HepG2 (cell line): Measurements from ENCODE around the gene PLA2G12B. TPM values are rescaled to one million over a fixed set of nuclear protein-coding genes. Genes with fewer than 3 reads are reported as not detected.

Source experiments
- ATAC-seq: fragments of 200-7000 bp; cut with Tn5 transposase; 3 replicates; pipeline ENCODE4 v1.9.1; 2020; ENCODE audit warnings: mild to moderate bottlenecking, moderate library complexity
- BruUV-seq: library from RNA; stranded (reverse); fragments of 400-500 nt; replicated peaks from 2 replicates; lab custom pipeline; 2021; lab: Mats Ljungman, UMichigan
- CTCF ChIA-PET: fragments of 300-600 bp; formaldehyde crosslinking; extraction: SDS; loops from one replicate; lab custom pipeline; 2021; ENCODE audit warnings: low total read pairs, inconsistent platforms, low intra/inter-chr PET ratio; lab: Yijun Ruan, JAX
- POLR2A ChIA-PET: fragments of 350-600 bp; sonication (Branson Sonifier 250); formaldehyde crosslinking; loops from one replicate; lab custom pipeline; 2020; ENCODE audit warnings: antibody characterized with exemption, inconsistent platforms; lab: Yijun Ruan, JAX
- DNase-seq: peaks from one replicate; pipeline ENCODE4 v3.0.0-alpha.2; 2015; ENCODE audit warnings: low spot score
- FAIRE-seq: peaks from 3 replicates; lab custom pipeline; 2011; peaks lifted over from hg19 to GRCh38; lab: Jason Lieb, UNC
- H2AFZ ChIP-seq: one replicate; pipeline ENCODE4 v1.6.1; 2011; ENCODE audit warnings: low read length, inconsistent platforms
- H3K27ac ChIP-seq: fragments of 300-600 bp; 3 replicates; pipeline ENCODE4 v1.8.0; 2011; ENCODE audit warnings: mixed run types, mild to moderate bottlenecking, mixed read lengths, low read length, inconsistent platforms; ENCODE audit not compliant: insufficient read depth; ENCODE audit errors: extremely low read length
- H3K27me3 ChIP-seq, 2 experiments: fragments of 200-600 bp in 1 of 2; 2 replicates in 1 of 2; 3 replicates in 1 of 2; pipeline versions ENCODE4 v1.6.0 to v1.8.0; 2011; ENCODE audit warnings: low read length in 2 of 2, mild to moderate bottlenecking in 2 of 2, moderate library complexity in 2 of 2, inconsistent platforms in 1 of 2; ENCODE audit not compliant: insufficient read depth in 2 of 2, control insufficient read depth in 1 of 2
- H3K36me3 ChIP-seq, 2 experiments: fragments of 200-600 bp in 1 of 2; replicated peaks in 1 of 2; 2 replicates in 1 of 2; 3 replicates in 1 of 2; pipeline versions ENCODE4 v1.5.1 to v1.8.0; 2011; ENCODE audit warnings: low read length in 2 of 2, inconsistent platforms in 1 of 2; ENCODE audit not compliant: insufficient read depth in 2 of 2, control insufficient read depth in 1 of 2
- H3K4me1 ChIP-seq: 2 replicates; pipeline ENCODE4 v1.5.1; 2012; ENCODE audit warnings: low read length, inconsistent platforms; ENCODE audit not compliant: insufficient read depth
- H3K4me2 ChIP-seq: 2 replicates; pipeline ENCODE4 v1.6.0; 2011; ENCODE audit warnings: low read depth, low read length, inconsistent platforms
- H3K4me3 ChIP-seq, 3 experiments: fragments of 200-600 bp in 1 of 3; sonication (generic), shearing (Covaris generic) in 1 of 3; replicated peaks in 1 of 3; 2 replicates each; pipeline ENCODE4 v1.5.1; 2011 to 2016; ENCODE audit warnings: low read length in 3 of 3, inconsistent platforms in 2 of 3, low read depth in 2 of 3, mild to moderate bottlenecking in 2 of 3, control low read depth in 1 of 3, mixed read lengths in 1 of 3; ENCODE audit not compliant: insufficient read depth in 1 of 3
- H3K79me2 ChIP-seq: one replicate; pipeline ENCODE4 v1.6.1; 2011; ENCODE audit warnings: low read length, inconsistent platforms; ENCODE audit not compliant: insufficient read depth
- H3K9ac ChIP-seq: 2 replicates; pipeline ENCODE4 v1.6.0; 2011; ENCODE audit warnings: mild to moderate bottlenecking, low read depth, low read length, inconsistent platforms; ENCODE audit not compliant: insufficient read depth
- H3K9me3 ChIP-seq: 2 replicates; pipeline ENCODE4 v1.5.1; 2012; ENCODE audit warnings: mild to moderate bottlenecking, low read length
- H4K20me1 ChIP-seq: 2 replicates; pipeline ENCODE4 v1.6.0; 2011; ENCODE audit warnings: inconsistent platforms, mild to moderate bottlenecking, low read length, moderate library complexity; ENCODE audit not compliant: insufficient read depth
- ETS1 ChIP-seq: sonication (generic); formaldehyde crosslinking; IDR thresholded peaks from 2 replicates; pipeline ENCODE4 v1.4.0; 2020; ENCODE audit warnings: missing genetic modification reagents
- ETV5 ChIP-seq: IDR thresholded peaks from 2 replicates; pipeline ENCODE4 v1.6.1; 2018; ENCODE audit warnings: missing biosample characterization, missing genetic modification reagents, inconsistent platforms, borderline replicate concordance
- GATAD1 ChIP-seq: IDR thresholded peaks from 2 replicates; pipeline ENCODE4 v1.6.1; 2016; ENCODE audit warnings: missing genetic modification reagents, missing compliant biosample characterization
- JDP2 ChIP-seq: sonication (generic); formaldehyde crosslinking; IDR thresholded peaks from 2 replicates; pipeline ENCODE4 v1.8.1; 2022; ENCODE audit warnings: missing genetic modification reagents, borderline replicate concordance
- KLF11 ChIP-seq: IDR thresholded peaks from 2 replicates; pipeline ENCODE4 v1.6.1; 2016; ENCODE audit warnings: missing compliant biosample characterization
- MTF2 ChIP-seq: sonication (generic); formaldehyde crosslinking; IDR thresholded peaks from 2 replicates; pipeline ENCODE4 v1.5.0; 2020; ENCODE audit warnings: missing genetic modification reagents, borderline replicate concordance
- RARA ChIP-seq: IDR thresholded peaks from 2 replicates; pipeline ENCODE4 v1.6.1; 2016; ENCODE audit warnings: missing genetic modification reagents, missing compliant biosample characterization
- REL ChIP-seq: sonication (generic); formaldehyde crosslinking; conservative IDR thresholded peaks from 2 replicates; pipeline ENCODE4 v1.8.0; 2022; ENCODE audit warnings: mild to moderate bottlenecking, missing genetic modification reagents, moderate library complexity
- SMYD3 ChIP-seq: sonication (generic); formaldehyde crosslinking; IDR thresholded peaks from 2 replicates; pipeline ENCODE4 v1.8.1; 2023; ENCODE audit warnings: mild to moderate bottlenecking, missing genetic modification reagents
- ZFP36L2 ChIP-seq: sonication (generic); formaldehyde crosslinking; IDR thresholded peaks from 2 replicates; pipeline ENCODE4 v1.4.0; 2020; ENCODE audit warnings: missing genetic modification reagents
- ZNF296 ChIP-seq: sonication (generic); formaldehyde crosslinking; conservative IDR thresholded peaks from 2 replicates; pipeline ENCODE4 v1.5.0; 2020; ENCODE audit warnings: mild to moderate bottlenecking, missing genetic modification reagents
- ZNF44 ChIP-seq: sonication (generic); formaldehyde crosslinking; IDR thresholded peaks from 2 replicates; pipeline ENCODE4 v1.5.1; 2020; ENCODE audit warnings: mild to moderate bottlenecking, missing genetic modification reagents
- ZNF674 ChIP-seq: sonication (generic); formaldehyde crosslinking; IDR thresholded peaks from 2 replicates; pipeline ENCODE4 v1.5.0; 2020; ENCODE audit warnings: low read depth, mild to moderate bottlenecking, missing genetic modification reagents
- ZNF691 ChIP-seq: sonication (generic); formaldehyde crosslinking; IDR thresholded peaks from 2 replicates; pipeline ENCODE4 v1.4.0; 2020; ENCODE audit warnings: missing genetic modification reagents, low read depth, mild to moderate bottlenecking, borderline replicate concordance
- ZNF766 ChIP-seq: sonication (generic); formaldehyde crosslinking; IDR thresholded peaks from 2 replicates; pipeline ENCODE4 v1.5.0; 2020; ENCODE audit warnings: missing genetic modification reagents, borderline replicate concordance
- ZSCAN31 ChIP-seq: sonication (generic); formaldehyde crosslinking; IDR thresholded peaks from 2 replicates; pipeline ENCODE4 v1.5.0; 2020; ENCODE audit warnings: low read depth, mild to moderate bottlenecking, missing genetic modification reagents
- WGBS: methylation state at CpG from one replicate; pipeline ENCODE4 v1.1.6; 2017; ENCODE audit warnings: low lambda C conversion rate; 5-methylcytosine and 5-hydroxymethylcytosine counted together
- in situ Hi-C: cut with HindIII; loops from 2 replicates; pipeline ENCODE4 v1.10.0; 2017; ENCODE audit warnings: low pct_unique_long_range_greater_than_20kb; ENCODE audit not compliant: extremely low pct_ligation_motif_present
- intact Hi-C: fragments of 100-400 bp; cut with micrococcal nuclease; formaldehyde crosslinking; loops from one replicate; pipeline ENCODE4 v1.10.0; 2022; ENCODE audit not compliant: unreplicated experiment
- polyA plus RNA-seq, 8 experiments: library from polyadenylated mRNA; depleted of rRNA in 3 of 8; stranded (reverse) in 7 of 8; unstranded in 1 of 8; fragments of >200 nt; fragmentation: Illumina TruSeq in 4 of 8; extraction: Trizol in 4 of 8; gene quantifications; 2 replicates each; pipeline versions ENCODE4 v1.2.1 to v1.2.3, GENCODE V29; 2011 to 2016; ENCODE audit warnings: low read depth in 4 of 8, missing spikeins in 1 of 8, mixed read lengths in 1 of 8; ENCODE audit not compliant: insufficient read depth in 1 of 8
- total RNA-seq, 5 experiments: library from RNA; depleted of rRNA; stranded (reverse); fragments of >200 nt; fragmentation: Illumina TruSeq; extraction: Trizol; gene quantifications; 2 replicates each; pipeline ENCODE4 v1.2.3, GENCODE V29; 2016; ENCODE audit warnings: low read depth in 1 of 5
- TF ChIP-seq, protein P1 (sequence below): sonication (generic); formaldehyde crosslinking; IDR thresholded peaks from 2 replicates; pipeline ENCODE4 v1.9.0; 2022; ENCODE audit warnings: low read depth, missing genetic modification reagents
- TF ChIP-seq, protein P2 (sequence below): sonication (generic); formaldehyde crosslinking; IDR thresholded peaks from 2 replicates; pipeline ENCODE4 v1.4.0; 2020; ENCODE audit warnings: low read depth, missing genetic modification reagents

PLA2G12B gene
- total and polyA plus RNA-seq, 2 of the 13 experiments (the other 11 are each of a cell fraction or from before 2014, with no cell fraction given), result 7.7 to 38.0 TPM

GRCh38 chr10:72946963-72947362, 7.6 kb downstream of the PLA2G12B start:
- no TSS peak for BruUV-seq
- TF ChIP-seq ZNF674 (CRISPR knock-in tag) (no peak), ETV5 (CRISPR knock-in tag) (no peak), ZSCAN31 (CRISPR knock-in tag) (no peak), MTF2 (CRISPR knock-in tag) (no peak), RARA (CRISPR knock-in tag) (no peak), REL (CRISPR knock-in tag) (no peak), ZNF766 (CRISPR knock-in tag) (no peak), ZNF44 (CRISPR knock-in tag) (no peak), ZNF296 (CRISPR knock-in tag) (no peak), JDP2 (CRISPR knock-in tag) (no peak), ZNF691 (CRISPR knock-in tag) (no peak), ZFP36L2 (CRISPR knock-in tag) (no peak), KLF11 (CRISPR knock-in tag) (no peak), SMYD3 (CRISPR knock-in tag) (no peak), GATAD1 (CRISPR knock-in tag) (no peak), ETS1 (no peak)
- TF ChIP-seq, protein P1, sequence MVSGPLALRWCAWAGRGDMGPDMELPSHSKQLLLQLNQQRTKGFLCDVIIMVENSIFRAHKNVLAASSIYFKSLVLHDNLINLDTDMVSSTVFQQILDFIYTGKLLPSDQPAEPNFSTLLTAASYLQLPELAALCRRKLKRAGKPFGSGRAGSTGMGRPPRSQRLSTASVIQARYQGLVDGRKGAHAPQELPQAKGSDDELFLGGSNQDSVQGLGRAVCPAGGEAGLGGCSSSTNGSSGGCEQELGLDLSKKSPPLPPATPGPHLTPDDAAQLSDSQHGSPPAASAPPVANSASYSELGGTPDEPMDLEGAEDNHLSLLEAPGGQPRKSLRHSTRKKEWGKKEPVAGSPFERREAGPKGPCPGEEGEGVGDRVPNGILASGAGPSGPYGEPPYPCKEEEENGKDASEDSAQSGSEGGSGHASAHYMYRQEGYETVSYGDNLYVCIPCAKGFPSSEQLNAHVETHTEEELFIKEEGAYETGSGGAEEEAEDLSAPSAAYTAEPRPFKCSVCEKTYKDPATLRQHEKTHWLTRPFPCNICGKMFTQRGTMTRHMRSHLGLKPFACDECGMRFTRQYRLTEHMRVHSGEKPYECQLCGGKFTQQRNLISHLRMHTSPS (CRISPR knock-in tag), result no peak
- TF ChIP-seq, protein P2, sequence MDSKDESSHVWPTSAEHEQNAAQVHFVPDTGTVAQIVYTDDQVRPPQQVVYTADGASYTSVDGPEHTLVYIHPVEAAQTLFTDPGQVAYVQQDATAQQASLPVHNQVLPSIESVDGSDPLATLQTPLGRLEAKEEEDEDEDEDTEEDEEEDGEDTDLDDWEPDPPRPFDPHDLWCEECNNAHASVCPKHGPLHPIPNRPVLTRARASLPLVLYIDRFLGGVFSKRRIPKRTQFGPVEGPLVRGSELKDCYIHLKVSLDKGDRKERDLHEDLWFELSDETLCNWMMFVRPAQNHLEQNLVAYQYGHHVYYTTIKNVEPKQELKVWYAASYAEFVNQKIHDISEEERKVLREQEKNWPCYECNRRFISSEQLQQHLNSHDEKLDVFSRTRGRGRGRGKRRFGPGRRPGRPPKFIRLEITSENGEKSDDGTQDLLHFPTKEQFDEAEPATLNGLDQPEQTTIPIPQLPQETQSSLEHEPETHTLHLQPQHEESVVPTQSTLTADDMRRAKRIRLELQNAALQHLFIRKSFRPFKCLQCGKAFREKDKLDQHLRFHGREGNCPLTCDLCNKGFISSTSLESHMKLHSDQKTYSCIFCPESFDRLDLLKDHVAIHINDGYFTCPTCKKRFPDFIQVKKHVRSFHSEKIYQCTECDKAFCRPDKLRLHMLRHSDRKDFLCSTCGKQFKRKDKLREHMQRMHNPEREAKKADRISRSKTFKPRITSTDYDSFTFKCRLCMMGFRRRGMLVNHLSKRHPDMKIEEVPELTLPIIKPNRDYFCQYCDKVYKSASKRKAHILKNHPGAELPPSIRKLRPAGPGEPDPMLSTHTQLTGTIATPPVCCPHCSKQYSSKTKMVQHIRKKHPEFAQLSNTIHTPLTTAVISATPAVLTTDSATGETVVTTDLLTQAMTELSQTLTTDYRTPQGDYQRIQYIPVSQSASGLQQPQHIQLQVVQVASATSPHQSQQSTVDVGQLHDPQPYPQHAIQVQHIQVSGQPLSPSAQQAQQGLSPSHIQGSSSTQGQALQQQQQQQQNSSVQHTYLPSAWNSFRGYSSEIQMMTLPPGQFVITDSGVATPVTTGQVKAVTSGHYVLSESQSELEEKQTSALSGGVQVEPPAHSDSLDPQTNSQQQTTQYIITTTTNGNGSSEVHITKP (CRISPR knock-in tag), result no peak
- no peak overlapping the region for H3K27ac ChIP-seq
- WGBS, result 88% methylated on average over 1 of the region's 1 CpG
- H3K4me2 ChIP-seq, result no peak overlapping the region
- H3K27me3 ChIP-seq, result no peaks in the 10 kb centered on the region
- peaks cover 3% of the 10 kb centered on the region for H3K79me2 ChIP-seq
- in situ Hi-C loops (no loop called here), intact Hi-C loops (no loop called here)
- H3K9me3 ChIP-seq, result no peaks in the 10 kb centered on the region
- DNase-seq (no peak), FAIRE-seq (no peak), ATAC-seq (no peak)
- H3K4me3 ChIP-seq, result no peak overlapping the region
- no peak overlapping the region for H3K9ac ChIP-seq
- ChIA-PET CTCF (no interaction called here), POLR2A (no interaction called here)
- H3K4me1 ChIP-seq, result peaks cover 10% of the 10 kb centered on the region
- H4K20me1 ChIP-seq, result no peaks in the 10 kb centered on the region
- no peaks in the 10 kb centered on the region for H3K36me3 ChIP-seq
- H2AFZ ChIP-seq, result no peak overlapping the region
